Right lobe of liver (tissue), 6 donors: ENCODE data around the gene DNAJC13. TPM values are rescaled to one million over a fixed set of nuclear protein-coding genes. Genes with fewer than 3 reads are reported as not detected.

Experiments
- ATAC-seq, 4 donors: fragments of 200-7000 bp; cut with Tn5 transposase; one replicate each; pipeline ENCODE4 v1.9.1; 2020; ENCODE audit warnings: mild to moderate bottlenecking in 4 of 4, moderate library complexity in 4 of 4
- DNase-seq, 3 donors: peaks; one replicate each; pipeline ENCODE4 v3.0.0-alpha.2; 2020
- H3K27ac ChIP-seq, 3 donors: fragments of 200-600 bp; one replicate each; pipeline ENCODE4 v1.8.0; 2022
- H3K27me3 ChIP-seq, 2 donors: fragments of 200-600 bp; one replicate each; pipeline ENCODE4 v1.8.0; 2022
- H3K36me3 ChIP-seq, 4 donors: fragments of 200-600 bp; sonication (generic) in 1 of 4; one replicate each; pipeline versions ENCODE4 v1.5.1 to v1.8.0; 2017 to 2022; ENCODE audit warnings: control low read depth in 1 of 4
- H3K4me1 ChIP-seq, 4 donors: fragments of 200-600 bp; sonication (generic) in 1 of 4; one replicate each; pipeline versions ENCODE4 v1.5.1 to v1.8.0; 2017 to 2022; ENCODE audit warnings: control low read depth in 1 of 4
- H3K4me3 ChIP-seq, 3 donors: fragments of 200-600 bp; one replicate each; pipeline ENCODE4 v1.8.0; 2022
- H3K9me3 ChIP-seq, 4 donors: fragments of 200-600 bp; sonication (generic) in 1 of 4; one replicate each; pipeline versions ENCODE4 v1.5.1 to v1.8.0; 2017 to 2022; ENCODE audit warnings: control low read depth in 1 of 4
- POLR2A ChIP-seq: fragments of 450-650 bp; IDR thresholded peaks from one replicate; pipeline ENCODE4 v1.6.1; 2017; ENCODE audit warnings: antibody characterized with exemption, mild to moderate bottlenecking
- WGBS: methylation state at CpG from one replicate; pipeline ENCODE4 v1.1.6; 2018; ENCODE audit warnings: low coverage, low lambda C conversion rate; ENCODE audit not compliant: insufficient coverage; ENCODE audit errors: missing lambda C conversion rate; 5-methylcytosine and 5-hydroxymethylcytosine counted together
- intact Hi-C, 2 donors: fragments of 100-400 bp; cut with DNase I; formaldehyde crosslinking; loops; one replicate each; pipeline versions ENCODE4 v1.11.2 to v1.14.1; 2022
- total RNA-seq, 6 experiments: library from RNA; depleted of rRNA in 2 of 6; stranded (reverse); fragments of >200 nt in 2 of 6; fragmentation: NEBNext Ultra II Directional in 3 of 6; extraction: Animal tissue kit (Norgen Biotek cat#: 25700) in 3 of 6; gene quantifications; one replicate each; pipeline versions ENCODE4 v1.1.0 to v1.2.4, GENCODE V29; 2016 to 2023
- TF ChIP-seq, protein P1 (sequence below), 4 donors: fragments of 200-600 bp in 3 of 4; fragments of 450-650 bp in 1 of 4; IDR thresholded peaks; one replicate each; pipeline versions ENCODE4 v1.5.1 to v1.8.0; 2016 to 2022; ENCODE audit warnings: antibody characterized with exemption in 4 of 4, mild to moderate bottlenecking in 2 of 4
- donor health status: DM: no; HTN: yes; CAD: no.
- donor health status: DM: no; HTN: no; CAD: no.
- donor health status: DM: no; HTN: no; CAD: no.
- donor health status: DM: no; HTN: yes; CAD: no.
- donor health status: DM: no; HTN: yes; CAD: no.

Gene DNAJC13
- total RNA-seq, 6 experiments from 2014 or later = 12.6 to 19.4 (median 18.3) TPM

DNA sequence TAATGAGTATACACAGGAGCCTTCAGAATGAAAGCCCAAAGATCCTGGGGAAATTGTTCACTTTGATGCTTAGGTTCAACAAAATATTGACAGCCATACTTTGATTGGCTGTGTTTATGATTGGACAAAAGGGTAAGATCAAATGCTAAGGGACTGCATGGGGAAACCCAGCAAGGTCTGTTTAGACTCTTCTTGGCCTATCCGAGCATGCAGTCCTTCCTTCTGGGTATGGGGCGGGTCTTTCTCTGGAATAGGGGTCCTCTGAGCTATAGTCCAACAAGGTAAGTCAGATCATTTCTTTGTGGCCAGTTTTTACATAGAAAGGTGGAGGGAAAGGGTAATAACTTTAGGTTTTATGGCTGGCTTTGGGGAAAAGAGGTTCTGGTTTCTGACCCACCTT, 126.8 kb downstream of the DNAJC13 start:
- Histone ChIP-seq H3K9me3 (no peaks in the 10 kb centered on the region), H3K4me1 (no peaks in the 10 kb centered on the region), H3K27me3 (no peaks in the 10 kb centered on the region), H3K4me3 (no peak overlapping the region), H3K36me3 (peaks cover 0 to 10% (median 4%) of the 10 kb centered on the region in 4 donors), H3K27ac (no peak overlapping the region)
- DNase-seq = no peak
- intact Hi-C loops = no loop called here
- ATAC-seq = no peak
- 92% methylated on average over 2 of the region's 2 CpGs for WGBS
- TF ChIP-seq POLR2A = no peak
- TF ChIP-seq, protein P1, sequence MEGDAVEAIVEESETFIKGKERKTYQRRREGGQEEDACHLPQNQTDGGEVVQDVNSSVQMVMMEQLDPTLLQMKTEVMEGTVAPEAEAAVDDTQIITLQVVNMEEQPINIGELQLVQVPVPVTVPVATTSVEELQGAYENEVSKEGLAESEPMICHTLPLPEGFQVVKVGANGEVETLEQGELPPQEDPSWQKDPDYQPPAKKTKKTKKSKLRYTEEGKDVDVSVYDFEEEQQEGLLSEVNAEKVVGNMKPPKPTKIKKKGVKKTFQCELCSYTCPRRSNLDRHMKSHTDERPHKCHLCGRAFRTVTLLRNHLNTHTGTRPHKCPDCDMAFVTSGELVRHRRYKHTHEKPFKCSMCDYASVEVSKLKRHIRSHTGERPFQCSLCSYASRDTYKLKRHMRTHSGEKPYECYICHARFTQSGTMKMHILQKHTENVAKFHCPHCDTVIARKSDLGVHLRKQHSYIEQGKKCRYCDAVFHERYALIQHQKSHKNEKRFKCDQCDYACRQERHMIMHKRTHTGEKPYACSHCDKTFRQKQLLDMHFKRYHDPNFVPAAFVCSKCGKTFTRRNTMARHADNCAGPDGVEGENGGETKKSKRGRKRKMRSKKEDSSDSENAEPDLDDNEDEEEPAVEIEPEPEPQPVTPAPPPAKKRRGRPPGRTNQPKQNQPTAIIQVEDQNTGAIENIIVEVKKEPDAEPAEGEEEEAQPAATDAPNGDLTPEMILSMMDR (IDR thresholded peaks at IDR 0.05) = no peak

DNA sequence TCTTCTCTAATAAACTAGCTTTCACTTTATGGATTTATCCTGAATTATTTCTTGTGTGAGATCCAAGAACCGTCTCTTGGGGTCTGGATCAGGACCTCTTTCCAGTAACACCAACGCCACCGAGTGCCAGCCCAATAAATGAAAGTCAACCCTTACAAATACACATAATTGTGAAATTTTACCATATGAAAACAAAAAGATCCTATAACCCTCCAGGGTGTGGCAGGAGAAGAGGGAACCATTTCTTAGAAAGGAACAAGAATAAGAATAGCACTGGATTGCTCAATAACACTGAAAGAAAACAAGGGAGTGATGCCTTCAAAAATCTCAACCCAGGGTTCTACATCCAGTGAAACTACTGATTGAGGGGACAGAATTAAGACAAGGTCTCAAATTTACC, 128.2 kb downstream of the DNAJC13 start:
- H3K4me3 ChIP-seq = no peak overlapping the region
- no peaks in the 10 kb centered on the region for H3K4me1 ChIP-seq
- no peaks in the 10 kb centered on the region for H3K27me3 ChIP-seq
- 72% methylated on average over 3 of the region's 3 CpGs for WGBS
- H3K36me3 ChIP-seq = peaks cover 0 to 3% (median 0%) of the 10 kb centered on the region in 4 donors
- ATAC-seq (peak in 1 of 4 donors; percentile 12), DNase-seq (no peak)
- no peak overlapping the region for H3K27ac ChIP-seq
- TF ChIP-seq POLR2A = no peak
- TF ChIP-seq, protein P1 (IDR thresholded peaks at IDR 0.05) = no peak
- no peaks in the 10 kb centered on the region for H3K9me3 ChIP-seq
- intact Hi-C loops = no loop called here

DNA sequence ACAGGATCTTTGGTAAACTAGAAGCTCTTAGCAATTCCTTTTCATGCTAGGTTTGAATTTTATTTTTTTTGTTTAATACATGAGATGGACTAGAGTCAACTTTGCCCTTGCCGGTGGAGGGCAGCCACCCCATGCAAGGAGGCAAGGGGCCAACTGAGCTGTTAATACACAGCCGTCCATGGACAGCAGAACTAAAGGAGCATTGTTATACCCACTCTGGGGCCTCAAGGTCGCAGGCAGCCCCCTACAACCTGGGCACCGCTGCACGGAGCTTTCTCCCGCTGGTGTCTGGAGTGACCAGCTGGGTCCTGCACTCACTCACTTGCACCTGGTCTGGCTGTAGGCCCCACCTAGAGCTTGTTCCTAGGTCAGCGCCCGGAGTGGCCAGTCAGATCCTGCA, 131.9 kb downstream of the DNAJC13 start:
- WGBS = 66% methylated on average over 5 of the region's 8 CpGs
- no peaks in the 10 kb centered on the region for H3K36me3 ChIP-seq
- DNase-seq (no peak), ATAC-seq (peak; percentile 18 to 47 (median 38))
- no peaks in the 10 kb centered on the region for H3K9me3 ChIP-seq
- H3K4me3 ChIP-seq = no peak overlapping the region
- H3K27ac ChIP-seq = no peak overlapping the region
- no peaks in the 10 kb centered on the region for H3K4me1 ChIP-seq
- TF ChIP-seq, protein P1 (IDR thresholded peaks at IDR 0.05) = no peak
- TF ChIP-seq POLR2A = no peak
- intact Hi-C loops = no loop called here
- H3K27me3 ChIP-seq = no peaks in the 10 kb centered on the region

- intact Hi-C loops = no loop called here
- Histone ChIP-seq H3K36me3 (no peaks in the 10 kb centered on the region), H3K9me3 (no peaks in the 10 kb centered on the region), H3K27me3 (no peaks in the 10 kb centered on the region), H3K4me1 (no peaks in the 10 kb centered on the region), H3K27ac (no peak overlapping the region), H3K4me3 (no peak overlapping the region)
- TF ChIP-seq POLR2A = no peak
- TF ChIP-seq, protein P1 (IDR thresholded peaks at IDR 0.05) = no peak
- ATAC-seq = peak in 1 of 4 donors; percentile 22
- DNase-seq = no peak
These were observed 132.7 kb downstream of the DNAJC13 start for GRCh38 chr3:132549890-132550578.
